HepG2 (cell line): ENCODE measurements around the gene PLD2. TPM values are rescaled to one million over a fixed set of nuclear protein-coding genes. Genes with fewer than 3 reads are reported as not detected.

ENCODE experiments used
- ARHGAP35 ChIP-seq: sonication (generic); formaldehyde crosslinking; IDR thresholded peaks from 2 replicates; pipeline ENCODE4 v1.9.0; 2022; ENCODE audit warnings: mild to moderate bottlenecking, inconsistent platforms, moderate library complexity, missing genetic modification reagents, borderline replicate concordance
- REST ChIP-seq, 2 experiments: IDR thresholded peaks; 2 replicates each; pipeline ENCODE4 v1.6.1; 2011 to 2012; ENCODE audit warnings: low read length in 2 of 2, borderline replicate concordance in 1 of 2, low read depth in 1 of 2, mild to moderate bottlenecking in 1 of 2, moderate library complexity in 1 of 2
- ZBTB4 ChIP-seq: sonication (generic); formaldehyde crosslinking; IDR thresholded peaks from 2 replicates; pipeline ENCODE4 v1.4.0; 2020; ENCODE audit warnings: missing genetic modification reagents, mild to moderate bottlenecking, borderline replicate concordance
- ZNF30 ChIP-seq: sonication (generic); formaldehyde crosslinking; IDR thresholded peaks from 2 replicates; pipeline ENCODE4 v1.5.0; 2020; ENCODE audit warnings: mild to moderate bottlenecking, missing genetic modification reagents
- ZNF407 ChIP-seq: sonication (generic); formaldehyde crosslinking; IDR thresholded peaks from one replicate; pipeline ENCODE4 v1.5.1; 2020; ENCODE audit warnings: mild to moderate bottlenecking, missing genetic modification reagents; ENCODE audit errors: not compliant biosample characterization
- ZNF639 ChIP-seq: conservative IDR thresholded peaks from 2 replicates; pipeline ENCODE4 v1.6.1; 2018; ENCODE audit warnings: missing genetic modification reagents
- polyA plus RNA-seq, 8 experiments: library from polyadenylated mRNA; depleted of rRNA in 3 of 8; stranded (reverse) in 7 of 8; unstranded in 1 of 8; fragments of >200 nt; fragmentation: Illumina TruSeq in 4 of 8; extraction: Trizol in 4 of 8; gene quantifications; 2 replicates each; pipeline versions ENCODE4 v1.2.1 to v1.2.3, GENCODE V29; 2011 to 2016; ENCODE audit warnings: low read depth in 4 of 8, missing spikeins in 1 of 8, mixed read lengths in 1 of 8; ENCODE audit not compliant: insufficient read depth in 1 of 8
- total RNA-seq, 5 experiments: library from RNA; depleted of rRNA; stranded (reverse); fragments of >200 nt; fragmentation: Illumina TruSeq; extraction: Trizol; gene quantifications; 2 replicates each; pipeline ENCODE4 v1.2.3, GENCODE V29; 2016; ENCODE audit warnings: low read depth in 1 of 5

The PLD2 gene
- total and polyA plus RNA-seq, 2 of the 13 experiments (the other 11 are each of a cell fraction or from before 2014, with no cell fraction given) = 13.4 to 29.7 TPM

GRCh38 chr17:4771519-4772234 is 35.3 kb upstream of the PLD2 start, which contains the start of gene TM4SF5 (continued):
- no peak for TF ChIP-seq ZBTB4
- TF ChIP-seq ZNF30 (CRISPR knock-in tag) = no peak
- TF ChIP-seq ZNF639 (CRISPR knock-in tag) = 0 out of 2 replicates have a peak, but pooled peaks have one; percentile 19
- peak; percentile 75 for TF ChIP-seq ZNF407 (CRISPR knock-in tag)
- 0 out of 4 replicates have a peak, but pooled peaks of 1 of the 2 experiments have one; percentile 40 for TF ChIP-seq REST (IDR thresholded peaks at IDR 0.05; ENCODE audit: borderline replicate concordance in 1 of 2, low read depth in 1 of 2, low read length in 2 of 2)
- peak; percentile 74 for TF ChIP-seq ARHGAP35 (CRISPR knock-in tag)
